HG03280 (cell line): ENCODE data around the gene GAP43.
"Not testable (repeated sequence)": the region's sequence is repeated elsewhere in the genome, so short reads cannot be mapped to it uniquely, and the experiment has no call there.

Experiments used
- ATAC-seq: cut with Tn5 transposase; IDR thresholded peaks from one replicate; pipeline ENCODE4 v1.9.1; 2021; ENCODE audit warnings: mild to moderate bottlenecking, moderate library complexity; ENCODE audit not compliant: unreplicated experiment

Gene GAP43

GRCh38 chr3:115741650-115742049 is 118.3 kb downstream of the GAP43 start:
- no peak for ATAC-seq

GRCh38 chr3:115744516-115744915 is 121.2 kb downstream of the GAP43 start:
- ATAC-seq, result not testable (repeated sequence)

- not testable (repeated sequence) for ATAC-seq
These were observed 129.7 kb downstream of the GAP43 start for GRCh38 chr3:115752978-115753377.

GRCh38 chr3:115758076-115758763 is 134.9 kb downstream of the GAP43 start:
- ATAC-seq, result no peak

GRCh38 chr3:115760716-115761115 is 137.4 kb downstream of the GAP43 start:
- ATAC-seq, result no peak

GRCh38 chr3:115761927-115762305 is 138.6 kb downstream of the GAP43 start:
- ATAC-seq, result no peak

GRCh38 chr3:115766587-115767482 is 143.5 kb downstream of the GAP43 start:
- no peak for ATAC-seq

- ATAC-seq, result no peak
These were observed 145.4 kb downstream of the GAP43 start for GRCh38 chr3:115768661-115769060.
